A549 (cell line): ENCODE results near the gene SETBP1. TPM values are rescaled to one million over a fixed set of nuclear protein-coding genes. Genes with fewer than 3 reads are reported as not detected.

Experiments
- ATAC-seq, 2 experiments: fragments of 200-7000 bp in 1 of 2; fragments of >200 bp in 1 of 2; cut with Nextera tagmentation in 1 of 2; cut with Tn5 transposase in 1 of 2; 3 replicates each; pipeline versions ENCODE4 v1.8.0 to v1.9.1; 2018 to 2020; ENCODE audit warnings: mild to moderate bottlenecking in 1 of 2, moderate library complexity in 1 of 2
- CTCF ChIA-PET: fragments of 300-600 bp; sonication (Branson Sonifier 250); formaldehyde crosslinking; extraction: SDS; loops from one replicate; lab custom pipeline; 2021; ENCODE audit warnings: antibody characterized with exemption, inconsistent platforms; lab: Yijun Ruan, JAX
- POLR2A ChIA-PET: fragments of 350-600 bp; formaldehyde crosslinking; extraction: SDS; loops from one replicate; lab custom pipeline; 2021; ENCODE audit warnings: antibody characterized with exemption, inconsistent platforms; lab: Yijun Ruan, JAX
- DNase-seq, 2 experiments: peaks; one replicate each; pipeline versions ENCODE4 v3.0.0 to v3.0.0-alpha.2; 2011 to 2016; ENCODE audit warnings: low read depth in 1 of 2, low spot score in 1 of 2
- FAIRE-seq: peaks from 2 replicates; lab custom pipeline; 2011; peaks lifted over from hg19 to GRCh38; lab: Jason Lieb, UNC
- H3K27ac ChIP-seq, 2 experiments: fragments of >200 bp; sonication (Bioruptor Twin); formaldehyde crosslinking; 3 replicates each; pipeline ENCODE4 v1.5.1; 2016 to 2017
- H3K4me1 ChIP-seq: fragments of >200 bp; sonication (Bioruptor Twin); formaldehyde crosslinking; 3 replicates; pipeline ENCODE4 v1.6.1; 2016
- H3K4me2 ChIP-seq: fragments of >200 bp; sonication (Bioruptor Twin); formaldehyde crosslinking; 3 replicates; pipeline ENCODE4 v1.6.1; 2016
- H3K4me3 ChIP-seq: fragments of >200 bp; sonication (Bioruptor Twin); formaldehyde crosslinking; 3 replicates; pipeline ENCODE4 v1.5.1; 2016
- H3K9me3 ChIP-seq: fragments of >200 bp; sonication (Bioruptor Twin); formaldehyde crosslinking; 3 replicates; pipeline ENCODE4 v1.6.1; 2016
- ATOH8 ChIP-seq: fragments of 250-450 bp; sonication (Bioruptor Pico); IDR thresholded peaks from 2 replicates; pipeline ENCODE4 v1.5.0; 2020; ENCODE audit warnings: low read depth, mild to moderate bottlenecking, moderate library complexity
- CHD4 ChIP-seq: fragments of 200-600 bp; sonication (generic); IDR thresholded peaks from 2 replicates; pipeline ENCODE4 v1.6.1; 2016; ENCODE audit warnings: antibody characterized with exemption, mild to moderate bottlenecking, borderline replicate concordance
- EHF ChIP-seq: fragments of 250-450 bp; sonication (Bioruptor Pico); IDR thresholded peaks from 2 replicates; pipeline ENCODE4 v1.5.0; 2020; ENCODE audit warnings: mild to moderate bottlenecking
- ELK1 ChIP-seq: fragments of 150-350 bp; IDR thresholded peaks from 2 replicates; pipeline ENCODE4 v1.6.1; 2014; ENCODE audit warnings: low read depth, mild to moderate bottlenecking, low read length
- EP300 ChIP-seq, 2 experiments: fragments of >200 bp; sonication (Bioruptor Twin); formaldehyde crosslinking; IDR thresholded peaks; 2 replicates in 1 of 2; 3 replicates in 1 of 2; pipeline ENCODE4 v1.6.1; 2016 to 2017
- FOSB ChIP-seq: fragments of 250-450 bp; sonication (Bioruptor Pico); IDR thresholded peaks from 2 replicates; pipeline ENCODE4 v1.5.0; 2020; ENCODE audit warnings: mild to moderate bottlenecking, moderate library complexity
- FOSL2 ChIP-seq, 2 experiments: fragments of 450-650 bp in 1 of 2; fragments of >200 bp in 1 of 2; sonication (Bioruptor Twin) in 1 of 2; formaldehyde crosslinking; IDR thresholded peaks; 2 replicates each; pipeline versions ENCODE4 v1.5.0 to v1.6.1; 2016 to 2020; ENCODE audit warnings: mild to moderate bottlenecking in 1 of 2, moderate library complexity in 1 of 2
- FOXS1 ChIP-seq: fragments of 250-450 bp; sonication (Bioruptor Pico); IDR thresholded peaks from 2 replicates; pipeline ENCODE4 v1.5.0; 2020; ENCODE audit warnings: mild to moderate bottlenecking, moderate library complexity
- GATA3 ChIP-seq: IDR thresholded peaks from 2 replicates; pipeline ENCODE4 v1.6.1; 2012; ENCODE audit warnings: borderline replicate concordance
- JUNB ChIP-seq: fragments of >200 bp; sonication (Bioruptor Twin); formaldehyde crosslinking; IDR thresholded peaks from 2 replicates; pipeline ENCODE4 v1.6.1; 2016
- MAFK ChIP-seq: fragments of 450-650 bp; IDR thresholded peaks from 2 replicates; pipeline ENCODE4 v1.6.1; 2014; ENCODE audit not compliant: partially characterized antibody
- MAZ ChIP-seq: fragments of 150-350 bp; IDR thresholded peaks from 2 replicates; pipeline ENCODE4 v1.6.1; 2014; ENCODE audit warnings: antibody characterized with exemption, low read depth, low read length, borderline replicate concordance
- MYC ChIP-seq: IDR thresholded peaks from 2 replicates; pipeline ENCODE4 v1.6.1; 2012; ENCODE audit warnings: mild to moderate bottlenecking, inconsistent platforms, low read length, improper control_type of control experiment, borderline replicate concordance
- NPAS2 ChIP-seq: fragments of 250-450 bp; sonication (Bioruptor Pico); IDR thresholded peaks from 2 replicates; pipeline ENCODE4 v1.8.0; 2022; ENCODE audit warnings: mild to moderate bottlenecking, moderate library complexity, borderline replicate concordance
- RAD21 ChIP-seq, 2 experiments: fragments of >200 bp in 1 of 2; sonication (Bioruptor Twin) in 1 of 2; formaldehyde crosslinking in 1 of 2; IDR thresholded peaks in 1 of 2; conservative IDR thresholded peaks in 1 of 2; 2 replicates in 1 of 2; 3 replicates in 1 of 2; pipeline ENCODE4 v1.6.1; 2012 to 2018; ENCODE audit warnings: inconsistent platforms in 1 of 2
- RFX5 ChIP-seq: fragments of 450-650 bp; IDR thresholded peaks from 2 replicates; pipeline ENCODE4 v1.7.1; 2014; ENCODE audit warnings: antibody characterized with exemption, mild to moderate bottlenecking, moderate library complexity
- SMC3 ChIP-seq: fragments of >200 bp; sonication (Bioruptor Twin); formaldehyde crosslinking; IDR thresholded peaks from 3 replicates; pipeline ENCODE4 v1.6.1; 2018; ENCODE audit warnings: inconsistent platforms
- SREBF2 ChIP-seq: fragments of 450-650 bp; IDR thresholded peaks from 2 replicates; pipeline ENCODE4 v1.6.1; 2014; ENCODE audit warnings: mild to moderate bottlenecking, moderate library complexity
- TFCP2L1 ChIP-seq: fragments of 250-450 bp; sonication (Bioruptor Pico); IDR thresholded peaks from 2 replicates; pipeline ENCODE4 v1.5.0; 2021; ENCODE audit warnings: mild to moderate bottlenecking
- ZC3H11A ChIP-seq: fragments of 450-650 bp; IDR thresholded peaks from 2 replicates; pipeline ENCODE4 v1.6.1; 2014; ENCODE audit warnings: antibody characterized with exemption, mild to moderate bottlenecking
- WGBS: methylation state at CpG from one replicate; pipeline ENCODE4 v1.1.6; 2017; ENCODE audit errors: missing lambda C conversion rate; 5-methylcytosine and 5-hydroxymethylcytosine counted together
- polyA plus RNA-seq, 4 experiments: library from polyadenylated mRNA; depleted of rRNA in 3 of 4; stranded (reverse); fragments of >200 nt; fragmentation: RNase III in 1 of 4; extraction: RNeasy Plus Mini Kit Qiagen cat#74134 plus additional on column Dnase treatment in 1 of 4; gene quantifications; 2 replicates in 3 of 4; 3 replicates in 1 of 4; pipeline ENCODE4 v1.2.3, GENCODE V29; 2011 to 2017
- TF ChIP-seq, protein P1 (sequence below): IDR thresholded peaks from 2 replicates; pipeline ENCODE4 v1.6.1; 2012; ENCODE audit warnings: low read depth, borderline replicate concordance
- TF ChIP-seq, protein P2 (sequence below): fragments of >200 bp; sonication (Bioruptor Twin); formaldehyde crosslinking; IDR thresholded peaks from 3 replicates; pipeline ENCODE4 v1.6.1; 2016

Gene SETBP1
- polyA plus RNA-seq, 2 of the 4 experiments (the other 2 are of a cell fraction), result 0.50 to 1.9 TPM

DNA sequence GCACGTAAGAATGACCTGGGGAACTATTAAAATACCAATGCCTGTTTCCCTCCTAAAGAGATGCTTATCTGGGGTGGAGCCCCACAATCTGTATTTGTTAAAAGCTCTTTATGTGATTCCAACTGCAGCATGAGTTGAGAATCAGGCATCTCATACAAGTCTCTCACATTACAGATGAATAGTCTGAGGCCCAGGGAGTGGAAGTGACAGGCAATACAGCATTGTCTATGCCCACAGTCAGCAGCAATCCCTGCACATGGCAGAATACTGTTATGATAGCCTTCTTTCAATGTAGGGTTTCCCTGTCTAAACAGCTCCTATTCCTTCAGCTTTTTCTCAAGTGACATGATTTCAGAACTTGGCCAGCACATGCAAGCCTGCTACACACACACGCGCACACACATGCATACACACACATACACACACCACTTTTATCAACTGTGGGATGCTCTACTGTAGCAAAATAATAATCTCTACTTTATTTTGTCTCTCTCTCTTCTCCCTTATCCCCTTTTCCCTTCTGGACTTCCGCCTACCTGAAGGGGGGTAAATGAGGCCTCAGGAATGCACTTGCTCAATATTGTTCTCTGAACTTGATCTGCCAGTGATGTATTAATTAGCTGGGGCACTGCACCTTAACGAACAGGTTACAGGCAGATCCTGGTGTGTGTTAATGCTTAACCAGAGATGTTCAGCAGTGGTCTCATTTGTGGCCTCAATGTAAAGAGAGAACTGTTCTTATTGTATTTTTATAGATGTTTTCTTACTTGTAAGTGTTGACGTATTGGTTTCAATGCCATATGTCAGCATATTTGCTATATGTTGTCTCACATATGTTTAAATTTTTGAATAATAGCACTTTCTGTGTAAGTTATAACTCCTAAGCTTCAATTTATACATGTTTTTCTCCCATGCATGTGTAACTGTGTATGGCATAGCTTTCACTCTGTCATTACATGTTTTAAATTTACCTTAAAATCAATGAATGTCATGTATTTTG lies 116.0 kb downstream of the SETBP1 start:
- H3K27ac ChIP-seq, result no peak overlapping the region
- CTCF ChIA-PET, result no interaction called here
- FAIRE-seq, result no peak

GRCh38 chr18:44798433-44799048 lies 117.9 kb downstream of the SETBP1 start:
- DNase-seq (no peak), ATAC-seq (no peak), FAIRE-seq (no peak)
- ChIA-PET CTCF (no interaction called here), POLR2A (no interaction called here)
- TF ChIP-seq TFCP2L1 (no peak), ATOH8 (CRISPR knock-in tag) (no peak), EP300 (IDR thresholded peaks at IDR 0.05) (no peak), RAD21 (conservative IDR thresholded peaks at IDR 0.05 in 1 of 2, IDR thresholded peaks at IDR 0.05 in 1 of 2) (no peak), FOXS1 (CRISPR knock-in tag) (no peak), ELK1 (no peak), EHF (CRISPR knock-in tag) (no peak), NPAS2 (no peak), SREBF2 (no peak), ZC3H11A (no peak), MAFK (no peak), FOSB (CRISPR knock-in tag) (no peak), MAZ (no peak), RFX5 (no peak)
- H3K27ac ChIP-seq, result no peak overlapping the region
- 75% methylated on average over 3 of the region's 3 CpGs for WGBS
- no peak overlapping the region for H3K4me3 ChIP-seq
- no peaks in the 10 kb centered on the region for H3K9me3 ChIP-seq
- no peak overlapping the region for H3K4me2 ChIP-seq
- H3K4me1 ChIP-seq, result no peaks in the 10 kb centered on the region

More for the DNA sequence above, 116.0 kb downstream of the SETBP1 start:
- ATAC-seq, result no peak
- Histone ChIP-seq H3K4me3 (no peak overlapping the region), H3K4me2 (no peak overlapping the region), H3K9me3 (no peaks in the 10 kb centered on the region), H3K4me1 (no peaks in the 10 kb centered on the region)
- TF ChIP-seq, protein P1, sequence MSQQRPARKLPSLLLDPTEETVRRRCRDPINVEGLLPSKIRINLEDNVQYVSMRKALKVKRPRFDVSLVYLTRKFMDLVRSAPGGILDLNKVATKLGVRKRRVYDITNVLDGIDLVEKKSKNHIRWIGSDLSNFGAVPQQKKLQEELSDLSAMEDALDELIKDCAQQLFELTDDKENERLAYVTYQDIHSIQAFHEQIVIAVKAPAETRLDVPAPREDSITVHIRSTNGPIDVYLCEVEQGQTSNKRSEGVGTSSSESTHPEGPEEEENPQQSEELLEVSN, result no peak
- no peak for TF ChIP-seq SMC3
- TF ChIP-seq MAFK, result no peak
- TF ChIP-seq SREBF2, result no peak
- no peak for TF ChIP-seq MYC
- no peak for TF ChIP-seq FOSB (CRISPR knock-in tag)
- TF ChIP-seq GATA3, result no peak
- TF ChIP-seq JUNB, result no peak
- no peak for TF ChIP-seq CHD4
- TF ChIP-seq, protein P2, sequence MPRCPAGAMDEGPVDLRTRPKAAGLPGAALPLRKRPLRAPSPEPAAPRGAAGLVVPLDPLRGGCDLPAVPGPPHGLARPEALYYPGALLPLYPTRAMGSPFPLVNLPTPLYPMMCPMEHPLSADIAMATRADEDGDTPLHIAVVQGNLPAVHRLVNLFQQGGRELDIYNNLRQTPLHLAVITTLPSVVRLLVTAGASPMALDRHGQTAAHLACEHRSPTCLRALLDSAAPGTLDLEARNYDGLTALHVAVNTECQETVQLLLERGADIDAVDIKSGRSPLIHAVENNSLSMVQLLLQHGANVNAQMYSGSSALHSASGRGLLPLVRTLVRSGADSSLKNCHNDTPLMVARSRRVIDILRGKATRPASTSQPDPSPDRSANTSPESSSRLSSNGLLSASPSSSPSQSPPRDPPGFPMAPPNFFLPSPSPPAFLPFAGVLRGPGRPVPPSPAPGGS, result no peak
- TF ChIP-seq FOSL2 (IDR thresholded peaks at IDR 0.05), result no peak
- TF ChIP-seq FOSL2 (CRISPR knock-in tag; IDR thresholded peaks at IDR 0.05), result no peak
- TF ChIP-seq RAD21 (conservative IDR thresholded peaks at IDR 0.05 in 1 of 2, IDR thresholded peaks at IDR 0.05 in 1 of 2), result no peak
- WGBS, result 75% methylated on average over 6 of the region's 6 CpGs
- no peak for DNase-seq
- POLR2A ChIA-PET, result no interaction called here
